GM18517 (cell line): ENCODE results near the gene COX8C.
"Not testable (repeated sequence)": the region's sequence is repeated elsewhere in the genome, so short reads cannot be mapped to it uniquely, and the experiment has no call there.

Experiments
- ATAC-seq: cut with Tn5 transposase; IDR thresholded peaks from one replicate; pipeline ENCODE4 v1.9.1; 2021; ENCODE audit warnings: mild to moderate bottlenecking, moderate library complexity; ENCODE audit not compliant: unreplicated experiment

COX8C gene

GRCh38 chr14:93368996-93369712 lies 22.2 kb downstream of the COX8C start:
- no peak for ATAC-seq

GRCh38 chr14:93369713-93370266 lies 22.8 kb downstream of the COX8C start:
- ATAC-seq, result peak; percentile 88

- peak; percentile 94 for ATAC-seq
These were observed 28.7 kb downstream of the COX8C start for GRCh38 chr14:93375673-93376156.

GRCh38 chr14:93379831-93380230 lies 32.8 kb downstream of the COX8C start:
- ATAC-seq, result no peak

- ATAC-seq, result no peak
These were observed 34.7 kb downstream of the COX8C start for GRCh38 chr14:93381644-93382043.

DNA sequence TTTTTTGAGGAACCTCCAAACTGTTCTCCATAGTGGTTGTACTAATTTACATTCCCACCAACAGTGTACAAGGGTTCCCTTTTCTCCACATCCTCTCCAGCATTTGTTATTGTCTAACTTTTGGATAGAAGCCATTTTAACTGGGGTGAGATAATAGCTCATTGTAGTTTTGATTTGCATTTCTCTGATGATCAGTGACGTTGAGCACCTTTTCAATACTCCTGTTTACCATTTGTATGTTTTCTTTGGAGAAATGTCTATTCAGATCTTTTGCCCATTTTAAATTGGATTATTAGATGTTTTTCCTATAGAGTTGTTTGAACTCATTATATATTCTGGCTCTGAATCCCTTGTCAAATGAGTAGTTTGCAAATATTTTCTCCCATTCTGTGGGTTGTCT lies 37.3 kb downstream of the COX8C start:
- ATAC-seq, result not testable (repeated sequence)

DNA sequence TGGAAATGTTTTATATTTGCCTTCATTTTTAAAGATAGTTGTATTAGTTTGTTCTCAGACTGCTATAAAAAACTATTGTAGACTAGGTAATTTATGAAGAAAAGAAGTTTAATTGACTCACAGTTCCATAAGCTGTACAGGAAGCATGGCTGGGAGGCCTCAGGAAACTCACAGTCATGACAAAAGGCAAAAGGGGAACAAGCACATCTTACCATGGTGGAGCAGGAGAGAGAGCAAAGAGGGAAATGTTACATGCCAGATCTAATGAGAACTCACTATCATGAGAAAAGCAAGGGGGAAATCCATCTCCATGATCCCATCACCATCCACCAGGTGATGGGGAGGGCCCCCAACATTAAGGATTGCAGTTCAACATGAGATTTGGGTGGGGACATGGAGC lies 48.2 kb downstream of the COX8C start:
- no peak for ATAC-seq

DNA sequence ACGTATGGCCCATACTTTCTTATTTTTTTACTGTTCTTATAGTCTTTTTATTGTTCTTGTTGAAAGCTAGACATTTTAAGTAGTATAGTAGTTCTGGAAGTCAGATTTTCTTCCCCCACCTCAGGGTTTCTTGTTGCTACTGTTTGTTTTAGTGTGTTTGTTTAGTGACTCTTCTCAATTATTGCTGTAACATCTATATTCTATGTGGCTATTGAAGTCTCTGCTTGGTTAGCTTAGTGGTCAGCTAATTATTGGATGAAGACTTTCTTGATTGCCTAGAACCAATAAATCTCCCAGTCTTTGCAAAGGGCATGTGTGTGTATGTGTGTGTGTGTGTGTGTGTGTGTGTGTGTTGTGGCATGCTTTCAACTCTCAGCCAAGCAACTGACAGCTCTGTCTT lies 49.5 kb downstream of the COX8C start:
- no peak for ATAC-seq
